ENCODE data around the gene DLEC1.

GRCh38 chr3:38153221-38153620 is 114.2 kb downstream of the DLEC1 start:
- TF ChIP-seq, protein P1, sequence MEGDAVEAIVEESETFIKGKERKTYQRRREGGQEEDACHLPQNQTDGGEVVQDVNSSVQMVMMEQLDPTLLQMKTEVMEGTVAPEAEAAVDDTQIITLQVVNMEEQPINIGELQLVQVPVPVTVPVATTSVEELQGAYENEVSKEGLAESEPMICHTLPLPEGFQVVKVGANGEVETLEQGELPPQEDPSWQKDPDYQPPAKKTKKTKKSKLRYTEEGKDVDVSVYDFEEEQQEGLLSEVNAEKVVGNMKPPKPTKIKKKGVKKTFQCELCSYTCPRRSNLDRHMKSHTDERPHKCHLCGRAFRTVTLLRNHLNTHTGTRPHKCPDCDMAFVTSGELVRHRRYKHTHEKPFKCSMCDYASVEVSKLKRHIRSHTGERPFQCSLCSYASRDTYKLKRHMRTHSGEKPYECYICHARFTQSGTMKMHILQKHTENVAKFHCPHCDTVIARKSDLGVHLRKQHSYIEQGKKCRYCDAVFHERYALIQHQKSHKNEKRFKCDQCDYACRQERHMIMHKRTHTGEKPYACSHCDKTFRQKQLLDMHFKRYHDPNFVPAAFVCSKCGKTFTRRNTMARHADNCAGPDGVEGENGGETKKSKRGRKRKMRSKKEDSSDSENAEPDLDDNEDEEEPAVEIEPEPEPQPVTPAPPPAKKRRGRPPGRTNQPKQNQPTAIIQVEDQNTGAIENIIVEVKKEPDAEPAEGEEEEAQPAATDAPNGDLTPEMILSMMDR (IDR thresholded peaks at IDR 0.05): no peak
- TF ChIP-seq EZH2 (IDR thresholded peaks at IDR 0.05; ENCODE audit: borderline replicate concordance, insufficient read depth, low read depth, low read length, poor library complexity, severe bottlenecking): no peak

Measured in B cell (primary cell).